MM.1S (cell line): ENCODE data around the gene MAP3K20.

Source experiments
- DNase-seq: peaks from one replicate; pipeline ENCODE4 v3.0.0-alpha.2; 2015
- H2AFZ ChIP-seq: fragments of 300-600 bp; sonication (generic); 2 replicates; pipeline ENCODE4 v1.6.0; 2016; ENCODE audit warnings: antibody characterized with exemption, low read length
- H3F3A ChIP-seq: fragments of 300-600 bp; sonication (generic); 2 replicates; pipeline ENCODE4 v1.6.1; 2016; ENCODE audit warnings: mild to moderate bottlenecking, antibody characterized with exemption, low read length, moderate library complexity, mixed read lengths; ENCODE audit not compliant: insufficient read depth
- H3K27ac ChIP-seq: fragments of 300-600 bp; sonication (generic); 2 replicates; pipeline ENCODE4 v1.5.1; 2016; ENCODE audit warnings: mild to moderate bottlenecking, low read length
- H3K27me3 ChIP-seq: fragments of 300-600 bp; sonication (generic); replicated peaks from 2 replicates; pipeline ENCODE4 v1.6.0; 2016; ENCODE audit warnings: low read length; ENCODE audit not compliant: insufficient read depth
- H3K36me3 ChIP-seq: fragments of 300-600 bp; sonication (generic); replicated peaks from 2 replicates; pipeline ENCODE4 v1.6.1; 2016; ENCODE audit warnings: mild to moderate bottlenecking, low read length, mixed read lengths; ENCODE audit not compliant: insufficient read depth
- H3K4me1 ChIP-seq: fragments of 300-600 bp; sonication (generic); 2 replicates; pipeline ENCODE4 v1.6.1; 2016; ENCODE audit warnings: low read length, mixed read lengths
- H3K4me2 ChIP-seq: fragments of 300-600 bp; sonication (generic); 2 replicates; pipeline ENCODE4 v1.6.0; 2016; ENCODE audit warnings: low read depth, low read length
- H3K4me3 ChIP-seq: fragments of 300-600 bp; sonication (generic); 2 replicates; pipeline ENCODE4 v1.5.1; 2016; ENCODE audit warnings: low read length, mixed read lengths
- H3K79me2 ChIP-seq: fragments of 300-600 bp; sonication (generic); 2 replicates; pipeline ENCODE4 v1.6.1; 2016; ENCODE audit warnings: mixed run types, low read length, mixed read lengths
- H3K9ac ChIP-seq: fragments of 300-600 bp; sonication (generic); 2 replicates; pipeline ENCODE4 v1.6.1; 2016; ENCODE audit warnings: low read length, mixed read lengths
- H3K9me2 ChIP-seq: fragments of 300-600 bp; sonication (generic); replicated peaks from 2 replicates; pipeline ENCODE4 v1.6.1; 2016; ENCODE audit warnings: mild to moderate bottlenecking, low read length, mixed read lengths; ENCODE audit not compliant: insufficient read depth
- H3K9me3 ChIP-seq: fragments of 300-600 bp; sonication (generic); replicated peaks from 2 replicates; pipeline ENCODE4 v1.6.1; 2016; ENCODE audit warnings: mild to moderate bottlenecking, low read length, mixed read lengths; ENCODE audit not compliant: insufficient read depth
- H4K20me1 ChIP-seq: fragments of 300-600 bp; sonication (generic); 2 replicates; pipeline ENCODE4 v1.6.1; 2016; ENCODE audit warnings: mild to moderate bottlenecking, low read length, moderate library complexity, mixed read lengths; ENCODE audit not compliant: insufficient read depth
- EZH2 ChIP-seq: fragments of 300-600 bp; sonication (generic); optimal IDR thresholded peaks from 2 replicates; pipeline ENCODE3; 2017; ENCODE audit warnings: low read depth, mild to moderate bottlenecking, antibody characterized with exemption, low read length, mixed read lengths
- EZH2phosphoT487 ChIP-seq: fragments of 300-600 bp; sonication (generic); IDR thresholded peaks from 2 replicates; pipeline ENCODE4 v1.6.1; 2018; ENCODE audit warnings: antibody characterized with exemption, low read length
- TF ChIP-seq, protein P1 (sequence below): fragments of 300-600 bp; sonication (generic); IDR thresholded peaks from 2 replicates; pipeline ENCODE4 v1.5.1; 2016; ENCODE audit warnings: antibody characterized with exemption, low read length, mixed read lengths

MAP3K20 gene

DNA sequence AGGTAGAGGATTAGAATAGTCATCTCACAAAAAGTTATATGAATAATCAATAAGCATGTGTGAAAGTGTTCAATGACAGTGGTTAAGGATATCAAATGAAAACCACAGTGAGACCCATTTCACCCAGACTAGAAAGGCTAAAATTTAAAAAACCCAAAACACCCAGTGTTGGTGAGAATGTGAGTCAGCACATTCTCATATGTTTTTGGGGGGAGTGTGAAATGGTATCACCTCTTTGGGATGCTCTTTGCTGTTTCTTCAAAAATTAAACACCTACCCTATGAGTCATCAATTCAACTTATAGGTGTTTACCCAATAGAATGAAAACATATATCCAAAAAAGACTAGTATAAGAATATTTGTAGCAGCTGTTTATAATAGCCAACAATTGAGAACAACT lies 69.8 kb downstream of the MAP3K20 start:
- H3K27me3 ChIP-seq, result no peaks in the 10 kb centered on the region
- no peaks in the 10 kb centered on the region for H4K20me1 ChIP-seq
- no peaks in the 10 kb centered on the region for H3K4me1 ChIP-seq
- TF ChIP-seq EZH2phosphoT487 (no peak), EZH2 (no peak)
- TF ChIP-seq, protein P1, sequence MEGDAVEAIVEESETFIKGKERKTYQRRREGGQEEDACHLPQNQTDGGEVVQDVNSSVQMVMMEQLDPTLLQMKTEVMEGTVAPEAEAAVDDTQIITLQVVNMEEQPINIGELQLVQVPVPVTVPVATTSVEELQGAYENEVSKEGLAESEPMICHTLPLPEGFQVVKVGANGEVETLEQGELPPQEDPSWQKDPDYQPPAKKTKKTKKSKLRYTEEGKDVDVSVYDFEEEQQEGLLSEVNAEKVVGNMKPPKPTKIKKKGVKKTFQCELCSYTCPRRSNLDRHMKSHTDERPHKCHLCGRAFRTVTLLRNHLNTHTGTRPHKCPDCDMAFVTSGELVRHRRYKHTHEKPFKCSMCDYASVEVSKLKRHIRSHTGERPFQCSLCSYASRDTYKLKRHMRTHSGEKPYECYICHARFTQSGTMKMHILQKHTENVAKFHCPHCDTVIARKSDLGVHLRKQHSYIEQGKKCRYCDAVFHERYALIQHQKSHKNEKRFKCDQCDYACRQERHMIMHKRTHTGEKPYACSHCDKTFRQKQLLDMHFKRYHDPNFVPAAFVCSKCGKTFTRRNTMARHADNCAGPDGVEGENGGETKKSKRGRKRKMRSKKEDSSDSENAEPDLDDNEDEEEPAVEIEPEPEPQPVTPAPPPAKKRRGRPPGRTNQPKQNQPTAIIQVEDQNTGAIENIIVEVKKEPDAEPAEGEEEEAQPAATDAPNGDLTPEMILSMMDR, result no peak
- no peak overlapping the region for H3K4me3 ChIP-seq
- no peaks in the 10 kb centered on the region for H3K36me3 ChIP-seq
- H3F3A ChIP-seq, result no peaks in the 10 kb centered on the region
- H2AFZ ChIP-seq, result no peak overlapping the region
- H3K79me2 ChIP-seq, result no peaks in the 10 kb centered on the region
- no peak overlapping the region for H3K4me2 ChIP-seq
- no peak for DNase-seq
- no peak overlapping the region for H3K9ac ChIP-seq
- no peaks in the 10 kb centered on the region for H3K9me3 ChIP-seq
- H3K27ac ChIP-seq, result no peak overlapping the region
- H3K9me2 ChIP-seq, result no peaks in the 10 kb centered on the region

DNA sequence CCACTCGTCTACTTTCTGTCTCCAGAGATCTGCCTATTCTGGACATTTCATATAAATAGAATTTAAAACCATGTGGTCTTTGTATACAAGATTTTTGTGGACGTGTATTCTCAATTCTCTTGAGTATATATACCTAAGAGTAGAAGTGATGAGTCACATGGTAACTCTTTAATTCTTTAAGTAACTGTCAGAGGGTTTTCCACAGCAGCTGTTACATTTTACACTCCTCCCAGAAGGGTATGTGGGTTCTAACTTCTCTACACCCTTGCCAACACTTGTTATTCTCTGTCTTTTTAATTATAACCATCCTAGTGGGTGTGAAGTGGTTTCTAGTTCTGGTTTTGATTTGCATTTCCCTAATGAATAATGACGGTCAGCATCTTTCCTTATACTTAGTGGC lies 70.9 kb downstream of the MAP3K20 start:
- H3K36me3 ChIP-seq, result no peaks in the 10 kb centered on the region
- TF ChIP-seq, protein P1, result no peak
- TF ChIP-seq EZH2phosphoT487 (no peak), EZH2 (no peak)
- H3K4me2 ChIP-seq, result no peak overlapping the region

DNA sequence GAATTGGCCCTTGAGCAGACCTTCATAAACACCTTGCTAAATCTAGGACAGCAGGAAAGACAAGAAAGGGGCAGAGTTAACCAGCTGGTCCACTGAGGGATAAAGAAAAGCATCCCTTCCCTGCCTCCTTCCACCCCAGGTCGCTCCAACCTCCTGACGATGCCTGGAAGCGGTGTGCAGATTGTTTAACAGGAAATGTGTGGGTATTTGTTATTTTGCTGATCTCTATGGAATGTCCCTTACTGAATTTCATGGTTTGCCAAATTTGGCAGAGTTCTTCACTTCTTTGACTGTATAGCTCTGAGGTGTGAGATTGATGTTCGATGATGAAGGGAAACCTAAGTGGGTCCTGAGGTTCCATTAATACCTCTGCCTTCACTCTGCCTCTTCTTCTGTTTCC lies 72.9 kb downstream of the MAP3K20 start:
- TF ChIP-seq, protein P1, result no peak
- TF ChIP-seq EZH2 (no peak), EZH2phosphoT487 (no peak)
- Histone ChIP-seq H3K9me3 (no peaks in the 10 kb centered on the region), H3K27ac (no peak overlapping the region), H3K79me2 (no peaks in the 10 kb centered on the region), H3K4me1 (no peaks in the 10 kb centered on the region), H3K9ac (no peak overlapping the region), H3K36me3 (no peaks in the 10 kb centered on the region), H3K9me2 (no peaks in the 10 kb centered on the region), H3K4me2 (no peak overlapping the region), H2AFZ (no peak overlapping the region), H4K20me1 (no peaks in the 10 kb centered on the region), H3K27me3 (no peaks in the 10 kb centered on the region), H3F3A (no peaks in the 10 kb centered on the region), H3K4me3 (no peak overlapping the region)
- no peak for DNase-seq

More for the DNA sequence above, 70.9 kb downstream of the MAP3K20 start:
- Histone ChIP-seq H3K27me3 (no peaks in the 10 kb centered on the region), H2AFZ (no peak overlapping the region), H3K4me1 (no peaks in the 10 kb centered on the region), H3K4me3 (no peak overlapping the region), H3F3A (no peaks in the 10 kb centered on the region), H3K9me3 (no peaks in the 10 kb centered on the region), H3K79me2 (no peaks in the 10 kb centered on the region), H3K27ac (no peak overlapping the region), H4K20me1 (no peaks in the 10 kb centered on the region), H3K9me2 (no peaks in the 10 kb centered on the region), H3K9ac (no peak overlapping the region)
- DNase-seq, result no peak
